Lower leg skin (tissue), 4 donors: ENCODE data around the gene BAD. TPM values are rescaled to one million over a fixed set of nuclear protein-coding genes. Genes with fewer than 3 reads are reported as not detected.

ENCODE experiments used
- DNase-seq, 2 donors: peaks; one replicate each; pipeline ENCODE4 v3.0.0-alpha.2; 2019; ENCODE audit warnings: low spot score in 2 of 2
- H3K4me3 ChIP-seq: fragments of 200-600 bp; sonication (generic); 2 replicates; pipeline ENCODE4 v1.5.1; 2017; ENCODE audit warnings: mild to moderate bottlenecking, low read depth; ENCODE audit not compliant: poor library complexity, severe bottlenecking
- POLR2A ChIP-seq, 2 donors: fragments of 450-650 bp; IDR thresholded peaks; one replicate each; pipeline ENCODE4 v1.6.1; 2016 to 2017; ENCODE audit warnings: antibody characterized with exemption in 2 of 2, mild to moderate bottlenecking in 1 of 2, moderate library complexity in 1 of 2
- WGBS, 2 donors: methylation state at CpG; one replicate each; pipeline ENCODE4 v1.1.5; 2018; 5-methylcytosine and 5-hydroxymethylcytosine counted together
- intact Hi-C: fragments of 100-400 bp; cut with DNase I; formaldehyde crosslinking; loops from one replicate; pipeline ENCODE4 v1.15.0; 2023; ENCODE audit warnings: low total_unique reads
- total RNA-seq, 4 donors: library from RNA; depleted of rRNA; stranded (reverse); fragments of >200 nt; gene quantifications; one replicate each; pipeline ENCODE4 v1.1.0, GENCODE V29; 2016
- TF ChIP-seq, protein P1 (sequence below), 3 donors: fragments of 450-650 bp; IDR thresholded peaks; one replicate each; pipeline ENCODE4 v1.5.1; 2016; ENCODE audit warnings: antibody characterized with exemption in 3 of 3, mild to moderate bottlenecking in 3 of 3, moderate library complexity in 2 of 3

The BAD gene
- total RNA-seq, 4 donors from 2014 or later = 65.9 to 99.7 (median 89.4) TPM

GRCh38 chr11:64321026-64321425 lies 36.6 kb upstream of the BAD start:
- WGBS, 2 donors = 68 to 71% methylated on average over 5 of the region's 5 CpGs
- no peak for DNase-seq
- intact Hi-C loops = no loop called here
- TF ChIP-seq POLR2A (IDR thresholded peaks at IDR 0.05) = no peak
- TF ChIP-seq, protein P1, sequence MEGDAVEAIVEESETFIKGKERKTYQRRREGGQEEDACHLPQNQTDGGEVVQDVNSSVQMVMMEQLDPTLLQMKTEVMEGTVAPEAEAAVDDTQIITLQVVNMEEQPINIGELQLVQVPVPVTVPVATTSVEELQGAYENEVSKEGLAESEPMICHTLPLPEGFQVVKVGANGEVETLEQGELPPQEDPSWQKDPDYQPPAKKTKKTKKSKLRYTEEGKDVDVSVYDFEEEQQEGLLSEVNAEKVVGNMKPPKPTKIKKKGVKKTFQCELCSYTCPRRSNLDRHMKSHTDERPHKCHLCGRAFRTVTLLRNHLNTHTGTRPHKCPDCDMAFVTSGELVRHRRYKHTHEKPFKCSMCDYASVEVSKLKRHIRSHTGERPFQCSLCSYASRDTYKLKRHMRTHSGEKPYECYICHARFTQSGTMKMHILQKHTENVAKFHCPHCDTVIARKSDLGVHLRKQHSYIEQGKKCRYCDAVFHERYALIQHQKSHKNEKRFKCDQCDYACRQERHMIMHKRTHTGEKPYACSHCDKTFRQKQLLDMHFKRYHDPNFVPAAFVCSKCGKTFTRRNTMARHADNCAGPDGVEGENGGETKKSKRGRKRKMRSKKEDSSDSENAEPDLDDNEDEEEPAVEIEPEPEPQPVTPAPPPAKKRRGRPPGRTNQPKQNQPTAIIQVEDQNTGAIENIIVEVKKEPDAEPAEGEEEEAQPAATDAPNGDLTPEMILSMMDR (IDR thresholded peaks at IDR 0.05) = no peak
- H3K4me3 ChIP-seq = no peak overlapping the region

- no peak for TF ChIP-seq POLR2A (IDR thresholded peaks at IDR 0.05)
- TF ChIP-seq, protein P1 (IDR thresholded peaks at IDR 0.05) = no peak
- 93 to 94% methylated on average over 7 of the region's 7 CpGs for WGBS, 2 donors
- intact Hi-C loops = no loop called here
- no peak overlapping the region for H3K4me3 ChIP-seq
- DNase-seq = no peak
Measured at GRCh38 chr11:64320556-64320955, 36.1 kb upstream of the BAD start.

DNA sequence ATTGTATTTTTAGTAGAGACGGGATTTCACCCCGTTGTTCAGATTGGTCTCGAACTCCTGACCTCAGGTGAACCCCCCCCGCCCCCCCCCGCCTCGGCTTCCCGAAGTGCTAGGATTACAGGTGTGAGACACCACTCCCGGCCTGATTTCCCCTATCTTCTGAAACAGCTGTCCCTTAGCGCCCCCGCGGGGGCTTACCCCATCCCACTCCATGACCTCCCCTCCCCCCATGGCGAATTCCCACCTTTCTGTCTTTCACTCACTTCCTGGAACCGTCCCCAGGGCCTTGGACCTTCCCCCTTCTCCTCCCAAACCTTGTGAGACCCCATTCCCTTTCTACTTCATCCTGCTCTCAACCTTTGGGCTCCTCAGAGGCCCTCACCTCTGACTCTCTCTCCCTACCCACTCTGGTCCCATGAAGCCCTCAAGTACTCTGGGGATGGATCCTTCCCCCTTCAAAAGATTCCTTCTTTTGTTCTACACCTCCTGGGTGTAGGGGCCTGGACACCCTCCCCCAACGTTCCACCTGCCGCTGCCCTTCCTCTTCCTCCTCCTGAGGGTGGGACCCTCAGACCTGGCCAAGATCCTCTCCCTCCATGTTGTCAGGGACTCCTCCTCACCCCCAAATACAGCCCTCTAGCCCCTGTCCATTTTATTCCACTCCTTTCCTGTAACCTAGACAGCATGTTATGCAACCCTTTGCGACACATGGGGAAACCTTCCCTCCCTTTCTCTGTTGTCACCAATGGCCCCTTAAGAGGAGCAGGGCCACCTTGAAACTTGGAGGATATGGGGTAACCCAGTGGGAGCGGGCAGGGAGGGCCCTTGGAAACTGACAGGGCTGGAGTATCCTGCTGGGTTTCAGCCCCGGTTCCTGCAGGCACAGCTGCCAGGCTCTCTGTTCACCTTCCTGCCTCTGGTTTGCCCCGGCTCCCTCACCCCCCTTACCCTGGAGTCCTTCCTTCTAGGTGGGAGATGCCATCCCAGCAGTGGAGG lies 34.6 kb upstream of the BAD start:
- intact Hi-C loops = no loop called here
- 19 to 22% methylated on average over 14 to 19 of the region's 19 CpGs for whole genome bisulfite sequencing, 2 donors
- DNase-seq = no peak
- H3K4me3 ChIP-seq = peak overlapping the region; percentile 72
- TF ChIP-seq, protein P1 (IDR thresholded peaks at IDR 0.05) = no peak
- TF ChIP-seq POLR2A (IDR thresholded peaks at IDR 0.05) = no peak

DNA sequence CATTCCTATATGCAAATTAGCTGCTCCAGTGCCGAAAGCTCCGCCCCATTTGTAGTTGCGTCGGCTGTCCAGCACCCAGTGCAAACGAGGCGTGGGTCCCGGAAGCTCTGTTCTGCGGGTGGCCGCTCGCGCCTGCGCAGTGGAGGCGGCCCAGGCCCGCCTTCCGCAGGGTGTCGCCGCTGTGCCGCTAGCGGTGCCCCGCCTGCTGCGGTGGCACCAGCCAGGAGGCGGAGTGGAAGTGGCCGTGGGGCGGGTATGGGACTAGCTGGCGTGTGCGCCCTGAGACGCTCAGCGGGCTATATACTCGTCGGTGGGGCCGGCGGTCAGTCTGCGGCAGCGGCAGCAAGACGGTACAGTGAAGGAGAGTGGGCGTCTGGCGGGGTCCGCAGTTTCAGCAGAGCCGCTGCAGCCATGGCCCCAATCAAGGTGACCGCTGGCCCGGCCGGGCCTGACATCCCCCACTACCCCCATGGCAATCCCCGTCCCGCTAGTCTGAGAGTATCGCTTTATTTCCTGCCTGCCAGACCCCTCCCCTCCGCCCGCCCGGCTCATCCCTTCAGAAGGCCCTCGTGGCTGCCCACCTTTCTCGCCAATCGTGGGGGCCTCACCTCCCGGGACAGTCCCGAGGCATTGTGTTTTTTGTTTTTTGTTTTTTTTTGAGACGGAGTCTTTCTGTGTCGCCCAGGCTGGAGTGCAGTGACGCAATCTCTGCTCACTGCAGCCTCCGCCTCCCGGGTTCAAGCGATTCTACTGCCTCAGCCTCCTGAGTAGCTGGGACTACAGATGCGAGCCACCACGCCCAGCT lies 33.7 kb upstream of the BAD start, which contains the start of gene PRDX5:
PRDX5 (plus strand) TSS at position 161 of the 805 bp plus-strand sequence; CDS start at position 256, 95 bp downstream.
- peak within 1 kb of the TSS; percentile 72 for H3K4me3 ChIP-seq
- WGBS, 2 donors = 0 to 1% methylated on average over 26 to 61 of the region's 61 CpGs
- peak; percentile 96 to 99 for DNase-seq
- peak in 1 of 2 donors; percentile 48 for TF ChIP-seq POLR2A (IDR thresholded peaks at IDR 0.05)
- TF ChIP-seq, protein P1 (IDR thresholded peaks at IDR 0.05) = no peak
- intact Hi-C loops = no loop called here

DNA sequence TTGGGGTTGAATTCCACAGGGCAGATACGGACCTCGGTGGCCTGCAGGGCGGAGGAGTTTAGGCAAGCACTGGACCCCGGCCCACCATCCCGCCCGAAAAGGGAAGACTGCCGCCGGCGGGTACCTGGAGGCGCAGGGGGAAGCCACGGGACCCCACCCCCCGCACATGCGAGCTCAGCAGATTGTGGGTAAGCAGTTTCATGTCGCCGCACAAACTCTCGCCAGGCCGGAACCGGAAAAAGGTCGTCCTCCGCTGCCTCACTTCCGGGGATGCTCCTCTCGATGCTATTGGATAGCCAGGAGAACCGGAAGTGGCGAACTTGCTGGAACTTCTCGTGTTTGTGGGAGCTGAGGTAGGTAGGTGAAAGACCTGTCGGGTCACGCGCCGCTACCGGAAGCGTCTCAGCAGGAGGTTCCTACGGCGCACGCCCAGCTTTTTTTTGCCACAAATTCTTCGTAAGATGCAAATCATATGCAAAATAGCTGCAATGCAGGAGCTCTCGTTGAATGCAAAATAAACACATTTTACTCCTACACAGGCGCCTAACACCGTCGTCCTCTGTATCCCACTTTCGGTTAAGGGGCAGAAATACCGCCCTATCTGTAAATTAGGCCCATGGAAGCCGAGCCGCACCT lies 33.0 kb upstream of the BAD start, which contains the start of gene TRMT112:
TRMT112 (minus strand) TSS at position 235 of the 636 bp plus-strand sequence; CDS start at position 202, 33 bp downstream.
- peak; percentile 99 for DNase-seq
- 0 to 1% methylated on average over 28 to 35 of the region's 43 CpGs for WGBS, 2 donors
- peak within 1 kb of the TSS; percentile 72 for H3K4me3 ChIP-seq
- intact Hi-C loops = no loop called here
- TF ChIP-seq POLR2A (IDR thresholded peaks at IDR 0.05) = peak in 1 of 2 donors; percentile 72
- TF ChIP-seq, protein P1 (IDR thresholded peaks at IDR 0.05) = no peak
